GM12875 (cell line): ENCODE data around the gene CYTH1.
A peak's percentile ranks its signal among the peaks of the same experiment; 100 is the strongest.

Experiments
- H3K4me3 ChIP-seq: one replicate; pipeline ENCODE4 v1.5.1; 2011; ENCODE audit warnings: low read depth, low read length, control low read depth
- TF ChIP-seq, protein P1 (sequence below): IDR thresholded peaks from 2 replicates; pipeline ENCODE4 v1.5.1; 2011; ENCODE audit warnings: low read depth, mild to moderate bottlenecking, control low read depth, inconsistent platforms, low read length, moderate library complexity, borderline replicate concordance; ENCODE audit not compliant: insufficient read depth

The CYTH1 gene

DNA sequence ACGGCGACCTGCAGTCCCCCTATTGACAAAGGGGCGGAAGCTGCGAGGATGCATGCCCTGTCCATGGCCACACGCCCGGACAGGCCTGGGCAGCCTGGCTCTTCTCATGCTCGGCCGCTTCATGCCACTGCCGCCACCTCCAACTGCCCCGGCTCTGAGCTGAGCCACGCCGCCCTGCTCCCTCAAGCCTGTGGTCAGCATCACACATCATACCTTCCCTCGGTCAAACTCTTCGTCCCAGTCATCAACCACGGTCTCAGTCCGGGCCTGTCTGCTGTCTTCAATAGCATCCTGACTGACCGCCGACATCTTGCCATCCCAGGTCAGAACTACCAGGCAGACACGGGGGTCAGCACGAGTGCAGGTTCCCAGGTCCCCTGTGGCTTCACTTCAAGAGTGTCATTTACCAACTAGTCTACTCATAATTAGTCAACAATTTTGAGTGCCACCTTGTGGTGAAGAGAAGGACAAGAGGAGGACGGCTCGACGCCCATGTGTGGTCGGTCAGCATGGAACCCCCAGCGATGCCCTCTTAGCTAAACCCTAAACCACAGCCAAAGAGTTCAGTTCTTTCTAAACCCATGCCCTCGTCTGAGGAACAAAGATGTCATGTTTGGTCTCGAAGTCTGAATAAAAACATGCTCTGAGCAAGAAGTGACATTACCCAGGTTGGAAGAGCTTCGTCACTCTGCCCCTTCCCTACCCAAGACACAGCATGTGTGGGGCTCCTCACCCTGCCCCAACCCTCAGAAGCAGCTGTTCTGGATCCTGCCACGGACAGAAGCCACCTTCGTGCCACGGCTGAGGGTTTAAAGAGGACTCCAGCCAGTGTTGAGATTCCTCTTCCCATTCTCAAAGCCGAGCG lies 16.9 kb upstream of the CYTH1 start:
- H3K4me3 ChIP-seq, result no peak overlapping the region
- TF ChIP-seq, protein P1, sequence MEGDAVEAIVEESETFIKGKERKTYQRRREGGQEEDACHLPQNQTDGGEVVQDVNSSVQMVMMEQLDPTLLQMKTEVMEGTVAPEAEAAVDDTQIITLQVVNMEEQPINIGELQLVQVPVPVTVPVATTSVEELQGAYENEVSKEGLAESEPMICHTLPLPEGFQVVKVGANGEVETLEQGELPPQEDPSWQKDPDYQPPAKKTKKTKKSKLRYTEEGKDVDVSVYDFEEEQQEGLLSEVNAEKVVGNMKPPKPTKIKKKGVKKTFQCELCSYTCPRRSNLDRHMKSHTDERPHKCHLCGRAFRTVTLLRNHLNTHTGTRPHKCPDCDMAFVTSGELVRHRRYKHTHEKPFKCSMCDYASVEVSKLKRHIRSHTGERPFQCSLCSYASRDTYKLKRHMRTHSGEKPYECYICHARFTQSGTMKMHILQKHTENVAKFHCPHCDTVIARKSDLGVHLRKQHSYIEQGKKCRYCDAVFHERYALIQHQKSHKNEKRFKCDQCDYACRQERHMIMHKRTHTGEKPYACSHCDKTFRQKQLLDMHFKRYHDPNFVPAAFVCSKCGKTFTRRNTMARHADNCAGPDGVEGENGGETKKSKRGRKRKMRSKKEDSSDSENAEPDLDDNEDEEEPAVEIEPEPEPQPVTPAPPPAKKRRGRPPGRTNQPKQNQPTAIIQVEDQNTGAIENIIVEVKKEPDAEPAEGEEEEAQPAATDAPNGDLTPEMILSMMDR, result peak; percentile 29; the same call in 1 of the 2 replicates

DNA sequence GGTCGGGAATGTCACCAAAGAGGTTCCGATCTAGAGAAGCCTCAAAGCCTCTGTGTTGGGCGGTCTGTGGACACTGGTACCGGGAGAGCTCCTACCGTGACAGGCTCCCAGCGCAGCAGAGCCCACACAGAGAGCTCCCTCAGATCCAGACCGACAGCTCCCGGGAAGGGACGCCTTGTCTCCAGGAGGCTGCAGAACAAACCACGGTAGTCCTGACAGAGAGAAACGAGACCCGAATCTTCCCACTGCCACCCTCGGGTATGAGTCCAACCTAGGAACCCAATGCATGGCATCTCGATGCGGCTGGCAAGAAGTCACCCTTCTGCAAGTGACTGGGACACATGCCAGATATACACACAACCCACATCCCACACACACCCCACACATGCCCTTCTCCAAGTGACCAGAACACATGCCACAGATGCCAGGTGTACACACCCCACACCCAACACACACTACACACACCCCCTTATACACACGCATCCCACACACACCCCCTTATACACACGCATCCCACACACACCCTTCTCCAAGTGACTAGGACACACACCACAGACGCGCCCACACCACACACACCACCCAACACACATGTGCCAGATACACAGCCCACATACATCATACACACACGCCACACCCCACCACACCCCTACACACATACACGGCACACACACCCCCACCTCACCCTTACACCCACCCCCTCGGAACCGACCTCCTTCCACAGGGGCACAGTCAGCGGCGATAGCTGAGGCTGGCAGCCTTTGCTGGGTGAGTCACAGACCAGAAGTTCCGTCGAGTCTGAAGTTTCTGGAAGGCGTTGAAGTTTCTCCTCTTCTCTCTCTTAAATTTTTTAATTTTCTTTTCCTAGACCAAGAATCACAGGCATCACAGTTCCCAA lies 15.9 kb upstream of the CYTH1 start:
- no peak overlapping the region for H3K4me3 ChIP-seq
- TF ChIP-seq, protein P1, result no peak

DNA sequence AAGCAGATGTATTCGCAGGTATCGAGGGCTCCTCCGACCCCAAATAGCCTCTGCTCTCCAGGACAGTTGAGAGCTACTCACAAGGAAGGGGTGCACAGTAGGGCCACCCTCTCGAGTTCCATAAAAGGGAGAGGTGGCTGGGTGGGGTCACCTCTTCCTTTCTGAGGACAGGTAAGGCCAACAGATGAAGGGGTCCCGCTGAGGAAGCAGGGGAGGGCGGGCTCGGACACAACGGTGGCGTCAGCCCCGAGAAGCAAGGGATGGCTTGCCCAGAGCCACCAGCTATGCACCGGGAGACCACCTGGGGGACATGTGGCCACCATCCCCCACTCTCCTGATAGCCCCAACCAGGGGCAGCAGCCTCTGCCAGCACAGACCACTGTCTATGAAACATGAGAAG lies 15.1 kb upstream of the CYTH1 start:
- TF ChIP-seq, protein P1, result no peak

DNA sequence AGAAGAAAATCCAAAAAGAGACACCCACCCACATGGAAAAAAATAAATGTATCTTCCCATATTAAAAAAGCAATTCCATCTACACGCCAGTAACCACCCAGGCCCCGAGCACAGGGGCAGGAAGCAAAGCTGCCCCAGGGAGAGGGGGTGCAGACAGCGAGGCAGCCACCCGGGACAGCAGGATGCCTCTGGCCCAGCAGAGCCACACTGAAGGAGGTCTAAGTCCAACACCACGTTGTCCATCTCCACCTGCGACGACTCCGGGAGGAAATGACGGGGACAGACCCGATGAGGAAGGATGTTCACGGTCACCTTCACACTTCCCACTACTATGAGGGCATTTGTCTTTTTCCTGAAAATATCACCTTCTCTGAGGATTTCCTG lies 14.4 kb upstream of the CYTH1 start:
- TF ChIP-seq, protein P1, result no peak
- H3K4me3 ChIP-seq, result no peak overlapping the region

More for the DNA sequence above, 15.1 kb upstream of the CYTH1 start:
- H3K4me3 ChIP-seq, result no peak overlapping the region

DNA sequence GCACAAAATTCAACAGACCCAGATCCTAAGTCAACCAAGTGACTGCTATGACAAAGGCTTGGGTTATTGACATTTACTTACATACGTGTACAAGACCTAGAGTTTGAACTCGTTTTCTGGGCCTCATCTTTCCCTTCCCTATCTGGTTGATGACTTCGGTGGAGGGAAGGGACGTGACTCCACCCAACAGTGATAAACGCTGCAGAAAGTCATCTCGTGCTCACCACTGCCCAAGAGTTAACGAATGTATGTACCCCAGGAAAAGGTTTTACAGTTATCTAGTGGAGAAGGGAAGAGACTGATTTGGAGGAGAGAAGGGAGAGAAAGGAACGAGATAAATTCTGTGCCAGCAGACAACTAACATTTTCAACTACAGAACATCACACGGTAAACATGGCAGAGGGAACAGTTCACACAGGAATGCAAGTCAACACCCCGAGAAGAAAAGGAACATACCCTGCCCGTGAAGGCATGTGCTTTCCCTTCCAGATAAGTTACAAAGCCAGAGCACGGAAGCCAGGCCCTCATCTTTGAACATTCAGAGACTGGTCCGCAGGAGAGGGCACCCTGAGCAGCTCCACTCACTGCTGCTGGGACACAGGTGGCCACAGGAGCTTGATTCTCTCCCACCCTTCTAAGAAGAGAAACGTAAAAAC lies 13.9 kb upstream of the CYTH1 start:
- no peak overlapping the region for H3K4me3 ChIP-seq
- TF ChIP-seq, protein P1, result no peak

DNA sequence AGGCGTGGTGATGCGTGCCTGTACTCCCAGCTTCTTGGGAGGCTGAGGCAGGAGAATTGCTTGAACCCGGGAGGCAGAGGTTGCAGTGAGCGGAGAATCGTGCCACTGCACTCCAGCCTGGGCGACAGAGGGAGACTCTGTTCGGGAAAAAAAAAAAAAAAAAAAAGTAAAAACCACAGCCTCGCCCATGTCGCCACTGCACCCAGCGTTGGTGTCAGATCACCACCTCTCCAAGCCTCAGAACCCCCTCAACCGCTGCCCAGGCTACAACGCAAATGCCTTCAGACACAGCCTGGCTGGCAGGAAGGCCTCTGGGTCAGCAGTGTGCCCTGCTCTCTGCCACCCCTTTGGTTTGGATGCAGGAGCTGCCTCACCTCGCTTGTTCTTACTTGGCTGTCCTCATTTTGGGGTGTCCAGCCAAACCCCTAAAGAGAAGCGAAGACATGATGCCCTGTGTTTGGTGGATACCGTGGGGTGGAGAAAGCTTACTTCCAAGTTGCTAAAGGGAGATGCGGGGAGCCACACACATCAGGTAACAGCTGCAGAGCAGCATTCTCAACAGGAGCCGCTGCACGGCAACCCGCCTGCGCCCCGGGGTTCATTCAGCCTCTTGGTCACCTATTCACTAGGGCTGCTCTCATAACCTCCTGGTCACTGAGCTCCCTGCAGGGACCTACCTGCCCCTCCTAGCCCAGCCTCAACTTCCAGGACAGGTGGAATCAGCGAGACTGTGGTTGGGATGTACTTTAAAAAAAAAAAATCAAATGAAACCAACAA lies 13.0 kb upstream of the CYTH1 start:
- no peak overlapping the region for H3K4me3 ChIP-seq
- TF ChIP-seq, protein P1, result no peak
